Fibroblast of lung (primary cell): ENCODE results near the gene STRAP. TPM values are rescaled to one million over a fixed set of nuclear protein-coding genes. Genes with fewer than 3 reads are reported as not detected.

ENCODE experiments used
- DNase-seq, 2 donors: peaks; one replicate each; pipeline versions ENCODE4 v3.0.0 to v3.0.0-alpha.2; 2010; ENCODE audit warnings: low read depth in 2 of 2
- H2AFZ ChIP-seq: 2 replicates; pipeline ENCODE4 v1.5.1; 2012; ENCODE audit warnings: low read length, control low read depth, inconsistent platforms
- H3K27ac ChIP-seq: 2 replicates; pipeline ENCODE4 v1.5.1; 2011; ENCODE audit warnings: low read length, control low read depth; ENCODE audit not compliant: insufficient read depth
- H3K27me3 ChIP-seq: 2 replicates; pipeline ENCODE4 v1.5.1; 2011; ENCODE audit warnings: mild to moderate bottlenecking, low read length; ENCODE audit not compliant: control insufficient read depth, insufficient read depth
- H3K36me3 ChIP-seq: 2 replicates; pipeline ENCODE4 v1.5.1; 2011; ENCODE audit warnings: low read length; ENCODE audit not compliant: control insufficient read depth, insufficient read depth
- H3K4me1 ChIP-seq: 2 replicates; pipeline ENCODE4 v1.5.1; 2011; ENCODE audit warnings: low read length; ENCODE audit not compliant: control insufficient read depth, insufficient read depth; ENCODE audit errors: extremely low read depth
- H3K4me2 ChIP-seq: 2 replicates; pipeline ENCODE4 v1.5.1; 2011; ENCODE audit warnings: low read length, control low read depth; ENCODE audit not compliant: insufficient read depth; ENCODE audit errors: extremely low read depth
- H3K4me3 ChIP-seq, 4 experiments: fragments of 200-600 bp in 1 of 4; sonication (generic) in 1 of 4; replicated peaks in 1 of 4; 2 replicates each; pipeline ENCODE4 v1.5.1; 2011 to 2016; ENCODE audit warnings: low read length in 4 of 4, low read depth in 3 of 4, mild to moderate bottlenecking in 3 of 4, control low read depth in 2 of 4, inconsistent platforms in 1 of 4, mixed read lengths in 1 of 4; ENCODE audit not compliant: insufficient read depth in 1 of 4; ENCODE audit errors: control extremely low read depth in 1 of 4
- H3K79me2 ChIP-seq: 2 replicates; pipeline ENCODE4 v1.5.1; 2012; ENCODE audit warnings: mild to moderate bottlenecking, low read length, inconsistent platforms; ENCODE audit not compliant: control insufficient read depth, insufficient read depth
- H3K9ac ChIP-seq: 2 replicates; pipeline ENCODE4 v1.5.1; 2011; ENCODE audit warnings: mild to moderate bottlenecking, low read length, control low read depth; ENCODE audit not compliant: insufficient read depth
- H3K9me3 ChIP-seq: 2 replicates; pipeline ENCODE4 v1.5.1; 2012; ENCODE audit warnings: low read depth, low read length; ENCODE audit not compliant: control insufficient read depth, insufficient read depth
- H4K20me1 ChIP-seq: 2 replicates; pipeline ENCODE4 v1.5.1; 2011; ENCODE audit warnings: low read length; ENCODE audit not compliant: control insufficient read depth, insufficient read depth; ENCODE audit errors: extremely low read depth
- CTCF ChIP-seq, 2 donors: IDR thresholded peaks in 1 of 2; conservative IDR thresholded peaks in 1 of 2; 1 replicate in 1 of 2; 2 replicates in 1 of 2; pipeline ENCODE4 v1.5.1; 2011 to 2012; ENCODE audit warnings: low read length in 2 of 2, control low read depth in 1 of 2, inconsistent platforms in 1 of 2, low read depth in 1 of 2, mild to moderate bottlenecking in 1 of 2
- EZH2 ChIP-seq: IDR thresholded peaks from 2 replicates; pipeline ENCODE4 v1.5.1; 2012; ENCODE audit warnings: low read length, control low read depth, mild to moderate bottlenecking; ENCODE audit errors: missing control alignments
- polyA plus RNA-seq, 2 donors: library from polyadenylated mRNA; depleted of rRNA in 1 of 2; stranded (reverse) in 1 of 2; unstranded in 1 of 2; fragments of >200 nt; gene quantifications; 2 replicates each; pipeline ENCODE4 v1.2.1, GENCODE V29; 2011 to 2012; ENCODE audit warnings: missing spikeins in 1 of 2
- total RNA-seq: library from RNA; depleted of rRNA; stranded (reverse); fragments of >200 nt; gene quantifications from 2 replicates; pipeline ENCODE4 v1.2.1, GENCODE V29; 2014

The STRAP gene
- total and polyA plus RNA-seq, 2 donors (not counting 1 experiment from before 2014, with no cell fraction given), result 60.1 to 215 TPM

GRCh38 chr12:15936751-15937150 lies 54.6 kb downstream of the STRAP start:
- H3K4me1 ChIP-seq, result no peaks in the 10 kb centered on the region
- DNase-seq, result no peak
- H3K9ac ChIP-seq, result no peak overlapping the region
- H2AFZ ChIP-seq, result no peak overlapping the region
- no peaks in the 10 kb centered on the region for H3K36me3 ChIP-seq
- H3K4me2 ChIP-seq, result no peak overlapping the region
- no peaks in the 10 kb centered on the region for H4K20me1 ChIP-seq
- H3K9me3 ChIP-seq, result no peaks in the 10 kb centered on the region
- H3K27ac ChIP-seq, result no peak overlapping the region
- TF ChIP-seq EZH2, result no peak
- no peak for TF ChIP-seq CTCF (conservative IDR thresholded peaks at IDR 0.05 in 1 of 2, IDR thresholded peaks at IDR 0.05 in 1 of 2; ENCODE audit: low read depth in 1 of 2, low read length in 2 of 2)
- no peak overlapping the region for H3K4me3 ChIP-seq
- no peaks in the 10 kb centered on the region for H3K27me3 ChIP-seq
- no peaks in the 10 kb centered on the region for H3K79me2 ChIP-seq

GRCh38 chr12:15937902-15938301 lies 55.7 kb downstream of the STRAP start:
- TF ChIP-seq CTCF (conservative IDR thresholded peaks at IDR 0.05 in 1 of 2, IDR thresholded peaks at IDR 0.05 in 1 of 2; ENCODE audit: low read depth in 1 of 2, low read length in 2 of 2) (no peak), EZH2 (no peak)
- no peak for DNase-seq
- Histone ChIP-seq H3K36me3 (no peaks in the 10 kb centered on the region), H3K4me2 (no peak overlapping the region), H4K20me1 (no peaks in the 10 kb centered on the region), H2AFZ (no peak overlapping the region), H3K79me2 (no peaks in the 10 kb centered on the region), H3K4me1 (no peaks in the 10 kb centered on the region), H3K27ac (no peak overlapping the region), H3K27me3 (no peaks in the 10 kb centered on the region), H3K4me3 (no peak overlapping the region), H3K9ac (no peak overlapping the region), H3K9me3 (no peaks in the 10 kb centered on the region)

- Histone ChIP-seq H2AFZ (no peak overlapping the region), H3K27ac (no peak overlapping the region), H3K36me3 (no peaks in the 10 kb centered on the region), H3K4me1 (no peaks in the 10 kb centered on the region), H3K79me2 (no peaks in the 10 kb centered on the region), H3K4me3 (no peak overlapping the region), H3K27me3 (no peaks in the 10 kb centered on the region), H3K4me2 (no peak overlapping the region), H4K20me1 (no peaks in the 10 kb centered on the region), H3K9me3 (no peaks in the 10 kb centered on the region), H3K9ac (no peak overlapping the region)
- no peak for DNase-seq
- no peak for TF ChIP-seq CTCF (conservative IDR thresholded peaks at IDR 0.05 in 1 of 2, IDR thresholded peaks at IDR 0.05 in 1 of 2; ENCODE audit: low read depth in 1 of 2, low read length in 2 of 2)
- no peak for TF ChIP-seq EZH2
Observed at GRCh38 chr12:15939111-15939510, 56.9 kb downstream of the STRAP start.
